GM12878 (cell line): Measurements from ENCODE around the gene LYSMD1. TPM values are rescaled to one million over a fixed set of nuclear protein-coding genes. Genes with fewer than 3 reads are reported as not detected.

Experiments
- ATAC-seq: fragments of 200-7000 bp; cut with Tn5 transposase; 3 replicates; pipeline ENCODE4 v1.9.1; 2020; ENCODE audit warnings: mild to moderate bottlenecking, moderate library complexity
- BruUV-seq: library from RNA; stranded (reverse); fragments of 400-500 nt; replicated peaks from 2 replicates; lab custom pipeline; 2021; lab: Mats Ljungman, UMichigan
- CTCF ChIA-PET: fragments of 300-600 bp; sonication (Branson Sonifier 250); formaldehyde crosslinking; extraction: SDS; loops from one replicate; lab custom pipeline; 2021; ENCODE audit warnings: inconsistent platforms; lab: Yijun Ruan, JAX
- POLR2A ChIA-PET: fragments of 350-600 bp; formaldehyde crosslinking; extraction: SDS; loops from one replicate; lab custom pipeline; 2021; ENCODE audit warnings: inconsistent platforms; lab: Charles Lee
- RAD21 ChIA-PET: fragments of 300-600 bp; sonication (Branson Sonifier 250); formaldehyde crosslinking; loops from one replicate; lab custom pipeline; 2023; ENCODE audit warnings: antibody characterized with exemption; ENCODE audit not compliant: unreplicated experiment; lab: Charles Lee
- SMC1A ChIA-PET: fragments of 300-600 bp; sonication (Branson Sonifier 250); formaldehyde crosslinking; loops from one replicate; lab custom pipeline; 2023; ENCODE audit not compliant: unreplicated experiment, uncharacterized antibody; lab: Charles Lee
- DNase-seq: peaks from one replicate; pipeline ENCODE4 v3.0.0-alpha.2; 2011; ENCODE audit warnings: low read depth, low spot score
- FAIRE-seq: peaks from 3 replicates; lab custom pipeline; 2011; peaks lifted over from hg19 to GRCh38; lab: Jason Lieb, UNC
- H2AFZ ChIP-seq: 2 replicates; pipeline ENCODE4 v1.6.0; 2011; ENCODE audit warnings: low read depth, low read length, control low read depth; ENCODE audit not compliant: control insufficient read depth
- H3K27ac ChIP-seq: 2 replicates; pipeline ENCODE4 v1.5.1; 2011; ENCODE audit warnings: control low read depth; ENCODE audit not compliant: control insufficient read depth, insufficient read depth
- H3K27me3 ChIP-seq, 2 experiments: replicated peaks in 1 of 2; 2 replicates each; pipeline versions ENCODE4 v1.6.0 to v1.6.1; 2011; ENCODE audit warnings: low read length in 1 of 2; ENCODE audit not compliant: control insufficient read depth in 2 of 2, insufficient read depth in 2 of 2
- H3K36me3 ChIP-seq, 2 experiments: 2 replicates each; pipeline ENCODE4 v1.5.1; 2011; ENCODE audit warnings: low read length in 1 of 2; ENCODE audit not compliant: control insufficient read depth in 2 of 2, insufficient read depth in 2 of 2
- H3K4me1 ChIP-seq: 2 replicates; pipeline ENCODE4 v1.6.1; 2011; ENCODE audit warnings: mild to moderate bottlenecking, low read length, moderate library complexity, mixed read lengths; ENCODE audit not compliant: control insufficient read depth, insufficient read depth
- H3K4me2 ChIP-seq: 2 replicates; pipeline ENCODE4 v1.6.0; 2011; ENCODE audit warnings: control low read depth; ENCODE audit not compliant: control insufficient read depth, insufficient read depth
- H3K4me3 ChIP-seq: fragments of 200-600 bp; sonication (generic); 2 replicates; pipeline ENCODE4 v1.5.1; 2016
- H3K79me2 ChIP-seq: 2 replicates; pipeline ENCODE4 v1.6.0; 2011; ENCODE audit warnings: low read length; ENCODE audit not compliant: control insufficient read depth, insufficient read depth
- H3K9ac ChIP-seq: 2 replicates; pipeline ENCODE4 v1.8.0; 2011; ENCODE audit warnings: low read length, control low read depth, mixed read lengths; ENCODE audit not compliant: control insufficient read depth, insufficient read depth
- H3K9me3 ChIP-seq: replicated peaks from 3 replicates; pipeline ENCODE4 v1.5.1; 2011; ENCODE audit warnings: mild to moderate bottlenecking, low read length; ENCODE audit not compliant: control insufficient read depth, insufficient read depth
- H4K20me1 ChIP-seq: 2 replicates; pipeline ENCODE4 v1.6.0; 2011; ENCODE audit not compliant: control insufficient read depth, insufficient read depth
- BRCA1 ChIP-seq: IDR thresholded peaks from 2 replicates; pipeline ENCODE4 v1.6.1; 2011; ENCODE audit warnings: low read depth, low read length, improper control_type of control experiment
- CEBPB ChIP-seq, 2 experiments: fragments of 150-350 bp in 1 of 2; IDR thresholded peaks; 2 replicates each; pipeline ENCODE4 v1.6.1; 2012 to 2014; ENCODE audit warnings: low read depth in 2 of 2, low read length in 2 of 2, borderline replicate concordance in 1 of 2, inconsistent platforms in 1 of 2
- EZH2 ChIP-seq: IDR thresholded peaks from 2 replicates; pipeline ENCODE4 v1.6.1; 2012; ENCODE audit warnings: low read depth, mild to moderate bottlenecking, control low read depth, inconsistent platforms, low read length, borderline replicate concordance; ENCODE audit not compliant: control insufficient read depth
- FOS ChIP-seq: IDR thresholded peaks from 3 replicates; pipeline ENCODE4 v1.6.1; 2011; ENCODE audit warnings: borderline replicate concordance; ENCODE audit not compliant: insufficient read length; ENCODE audit errors: extremely low read depth
- HDGF ChIP-seq: fragments of 450-650 bp; IDR thresholded peaks from 2 replicates; pipeline ENCODE4 v1.6.1; 2016; ENCODE audit warnings: antibody characterized with exemption
- IRF4 ChIP-seq: IDR thresholded peaks from 2 replicates; pipeline ENCODE4 v1.6.1; 2011; ENCODE audit warnings: low read depth, low read length
- MTA2 ChIP-seq: fragments of 450-650 bp; IDR thresholded peaks from 2 replicates; pipeline ENCODE4 v1.6.1; 2016; ENCODE audit warnings: low read depth, mild to moderate bottlenecking, moderate library complexity
- NR2C2 ChIP-seq: IDR thresholded peaks from 2 replicates; pipeline ENCODE4 v1.6.1; 2011; ENCODE audit warnings: borderline replicate concordance, low read depth; ENCODE audit not compliant: control insufficient read depth, insufficient read length
- POLR2A ChIP-seq: IDR thresholded peaks from 2 replicates; pipeline ENCODE4 v1.6.1; 2011; ENCODE audit warnings: low read depth, mild to moderate bottlenecking, low read length
- RELA ChIP-seq: fragments of 450-650 bp; IDR thresholded peaks from 2 replicates; pipeline ENCODE4 v1.8.0; 2014; ENCODE audit warnings: borderline replicate concordance; ENCODE audit not compliant: partially characterized antibody
- SUPT20H ChIP-seq: IDR thresholded peaks from 2 replicates; pipeline ENCODE4 v1.6.1; 2011; ENCODE audit warnings: low read depth, mild to moderate bottlenecking, low read length, moderate library complexity, borderline replicate concordance; ENCODE audit not compliant: control insufficient read depth
- SUZ12 ChIP-seq: fragments of 200-600 bp; sonication (generic); IDR thresholded peaks from one replicate; pipeline ENCODE4 v1.6.1; 2018; ENCODE audit warnings: antibody characterized with exemption, mild to moderate bottlenecking; ENCODE audit not compliant: unreplicated experiment
- ZZZ3 ChIP-seq: IDR thresholded peaks from 2 replicates; pipeline ENCODE4 v1.6.1; 2011; ENCODE audit warnings: low read depth; ENCODE audit not compliant: control insufficient read depth, insufficient read length
- WGBS: methylation state at CpG from one replicate; pipeline ENCODE4 v1.1.6; 2016; ENCODE audit warnings: low lambda C conversion rate; ENCODE audit not compliant: insufficient replicate concordance, insufficient coverage; ENCODE audit errors: missing lambda C conversion rate; 5-methylcytosine and 5-hydroxymethylcytosine counted together
- in situ Hi-C: fragments of 300-500 bp; cut with MboI; formaldehyde crosslinking; loops from 9 replicates; pipeline ENCODE4 v1.14.3; 2018; ENCODE audit warnings: mixed read lengths
- intact Hi-C: fragments of 100-400 bp; cut with micrococcal nuclease; formaldehyde crosslinking; loops from one replicate; pipeline ENCODE4 v1.14.2; 2022; ENCODE audit not compliant: unreplicated experiment
- polyA plus RNA-seq, 11 experiments: library from polyadenylated mRNA; depleted of rRNA in 4 of 11; unstranded in 6 of 11; stranded (reverse) in 5 of 11; fragments of >200 nt; fragmentation: Nextera tagmentation in 4 of 11; fragmentation: Illumina TruSeq in 1 of 11; extraction: Ambion mirVana in 4 of 11; extraction: Trizol in 1 of 11; gene quantifications; 1 replicate in 1 of 11; 2 replicates in 10 of 11; pipeline versions ENCODE4 v1.2.1 to v1.2.3, GENCODE V29; 2011 to 2016; ENCODE audit warnings: inconsistent platforms in 2 of 11, missing spikeins in 2 of 11, low read depth in 1 of 11
- total RNA-seq, 4 experiments: library from RNA; depleted of rRNA in 3 of 4; stranded (reverse); fragments of >200 nt in 3 of 4; fragmentation: Illumina TruSeq in 1 of 4; extraction: Trizol in 1 of 4; gene quantifications; 2 replicates each; pipeline versions ENCODE4 v1.2.1 to v1.2.3, GENCODE V29; 2013 to 2021
- TF ChIP-seq, protein P1 (sequence below): IDR thresholded peaks from 2 replicates; pipeline ENCODE4 v1.6.1; 2012; ENCODE audit warnings: low read length, inconsistent platforms
- TF ChIP-seq, protein P2 (sequence below): fragments of 150-350 bp; IDR thresholded peaks from 2 replicates; pipeline ENCODE4 v1.6.1; 2016; ENCODE audit warnings: low read depth, low read length
- TF ChIP-seq, protein P3 (sequence below): IDR thresholded peaks from 2 replicates; pipeline ENCODE4 v1.6.1; 2012; ENCODE audit warnings: low read depth, low read length, improper control_type of control experiment

LYSMD1 gene
- total and polyA plus RNA-seq, 10 of the 15 experiments (the other 5 are each of a cell fraction or from before 2014, with no cell fraction given), result 0.80 to 10.4 (median 6.5) TPM

DNA sequence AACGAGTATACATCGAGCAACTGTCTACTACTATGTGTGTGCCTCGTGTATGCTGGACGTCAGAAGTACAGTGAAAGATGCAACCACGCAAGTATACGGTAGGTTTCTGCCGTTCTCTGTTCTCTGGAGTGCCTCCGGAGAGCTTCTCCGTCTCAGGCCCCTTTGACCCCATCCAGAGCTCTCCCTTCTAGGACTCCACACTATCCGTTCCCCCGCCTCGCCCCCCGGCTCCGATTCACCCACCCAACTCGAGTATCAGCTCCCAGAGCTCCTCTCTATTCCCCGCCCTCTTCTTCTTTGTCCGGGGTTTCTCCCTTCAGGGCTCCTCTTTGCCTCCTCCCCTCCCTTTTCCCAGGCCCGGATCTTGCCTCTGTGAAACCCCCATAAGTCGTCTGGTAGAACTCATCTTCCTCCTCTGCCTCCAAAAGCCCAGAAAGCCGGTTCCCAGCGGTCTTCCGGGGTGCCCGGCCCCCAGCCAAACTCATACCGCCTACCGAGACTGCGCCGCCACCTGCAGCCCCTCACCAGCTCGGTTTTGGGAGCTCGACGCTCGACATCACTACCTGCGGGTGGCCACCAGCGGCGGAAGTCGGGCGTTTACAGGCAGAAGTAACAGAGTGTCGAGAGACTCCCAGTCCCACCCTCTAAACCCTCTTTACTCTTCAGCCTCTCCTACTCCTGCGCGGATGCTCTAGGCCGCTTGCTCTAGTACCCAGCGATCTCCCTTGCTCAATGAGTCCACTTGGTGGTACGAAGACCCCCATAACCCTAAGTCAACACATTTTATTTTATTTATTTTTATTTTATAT is 24.1 kb upstream of the LYSMD1 start, which contains the start of gene VPS72:
Gene VPS72 (minus strand): TSS at position 561 of the 809 bp plus-strand sequence. CDS start 76 bp downstream, at position 485.
- POLR2A ChIA-PET, result interaction anchor here (0.7 to 2.6 kb wide), 17 partner anchors 9 to 210 kb away, joined by 3 to 16 read pairs (median 3); partner anchors contain the start of genes LYSMD1, MLLT11, PI4KB and PIP5K1A
- peak within 1 kb of the TSS; percentile 91 for H3K4me2 ChIP-seq
- peaks cover 24% of the 10 kb centered on the region for H3K79me2 ChIP-seq
- no peaks in the 10 kb centered on the region for H4K20me1 ChIP-seq
- peak; percentile 38 for FAIRE-seq
- under 1% methylated on average over 37 of the region's 42 CpGs for WGBS
- peak within 1 kb of the TSS; percentile 82 for H2AFZ ChIP-seq
- in situ Hi-C loops, result loop anchor here (5.0 kb wide), 1 partner anchor 152 kb away; no protein-coding TSS in a partner anchor
- H3K36me3 ChIP-seq, result peaks cover 0 to 6% of the 10 kb centered on the region in 2 experiments; a peak in 2 of 4 replicates
- H3K4me1 ChIP-seq, result peaks cover 4% of the 10 kb centered on the region; the same call in 1 of the 2 replicates
- peak; percentile 72 for DNase-seq
- H3K27ac ChIP-seq, result peak within 1 kb of the TSS; percentile 87
- peak within 1 kb of the TSS; percentile 86 for H3K9ac ChIP-seq
- H3K9me3 ChIP-seq, result no peaks in the 10 kb centered on the region
- no TSS peak for BruUV-seq
- intact Hi-C loops, result loop anchor here (2.0 kb wide), 1 partner anchor 91 kb away; no protein-coding TSS in a partner anchor
- SMC1A ChIA-PET, result interaction anchor here (0.6 to 3.2 kb wide), 8 partner anchors 24 to 92 kb away, joined by 3 to 12 read pairs (median 4); partner anchors contain the start of genes LYSMD1, SCNM1, TNFAIP8L2 and ZNF687
- RAD21 ChIA-PET, result interaction anchor here (0.9 to 2.7 kb wide), 12 partner anchors 11 to 209 kb away, joined by 3 to 20 read pairs (median 5); partner anchors contain the start of genes MINDY1, PI4KB, PSMB4 and PSMD4
- no peaks in the 10 kb centered on the region for H3K27me3 ChIP-seq
- ATAC-seq, result peak; percentile 92
- peak within 1 kb of the TSS; percentile 76 for H3K4me3 ChIP-seq
- CTCF ChIA-PET, result interaction anchor here (0.6 to 4.2 kb wide), 12 partner anchors 15 to 649 kb away, joined by 3 to 38 read pairs (median 4); partner anchors contain the start of genes LYSMD1, PSMD4, SCNM1 and TNFAIP8L2
- TF ChIP-seq SUZ12, result no peak
- TF ChIP-seq FOS, result no peak
- TF ChIP-seq MTA2, result no peak
- TF ChIP-seq ZZZ3, result no peak
- TF ChIP-seq, protein P1, sequence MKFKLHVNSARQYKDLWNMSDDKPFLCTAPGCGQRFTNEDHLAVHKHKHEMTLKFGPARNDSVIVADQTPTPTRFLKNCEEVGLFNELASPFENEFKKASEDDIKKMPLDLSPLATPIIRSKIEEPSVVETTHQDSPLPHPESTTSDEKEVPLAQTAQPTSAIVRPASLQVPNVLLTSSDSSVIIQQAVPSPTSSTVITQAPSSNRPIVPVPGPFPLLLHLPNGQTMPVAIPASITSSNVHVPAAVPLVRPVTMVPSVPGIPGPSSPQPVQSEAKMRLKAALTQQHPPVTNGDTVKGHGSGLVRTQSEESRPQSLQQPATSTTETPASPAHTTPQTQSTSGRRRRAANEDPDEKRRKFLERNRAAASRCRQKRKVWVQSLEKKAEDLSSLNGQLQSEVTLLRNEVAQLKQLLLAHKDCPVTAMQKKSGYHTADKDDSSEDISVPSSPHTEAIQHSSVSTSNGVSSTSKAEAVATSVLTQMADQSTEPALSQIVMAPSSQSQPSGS, result no peak
- peak; percentile 89 for TF ChIP-seq IRF4
- no peak for TF ChIP-seq EZH2
- TF ChIP-seq HDGF, result peak; percentile 37; the same call in 1 of the 2 replicates
- TF ChIP-seq, protein P2, sequence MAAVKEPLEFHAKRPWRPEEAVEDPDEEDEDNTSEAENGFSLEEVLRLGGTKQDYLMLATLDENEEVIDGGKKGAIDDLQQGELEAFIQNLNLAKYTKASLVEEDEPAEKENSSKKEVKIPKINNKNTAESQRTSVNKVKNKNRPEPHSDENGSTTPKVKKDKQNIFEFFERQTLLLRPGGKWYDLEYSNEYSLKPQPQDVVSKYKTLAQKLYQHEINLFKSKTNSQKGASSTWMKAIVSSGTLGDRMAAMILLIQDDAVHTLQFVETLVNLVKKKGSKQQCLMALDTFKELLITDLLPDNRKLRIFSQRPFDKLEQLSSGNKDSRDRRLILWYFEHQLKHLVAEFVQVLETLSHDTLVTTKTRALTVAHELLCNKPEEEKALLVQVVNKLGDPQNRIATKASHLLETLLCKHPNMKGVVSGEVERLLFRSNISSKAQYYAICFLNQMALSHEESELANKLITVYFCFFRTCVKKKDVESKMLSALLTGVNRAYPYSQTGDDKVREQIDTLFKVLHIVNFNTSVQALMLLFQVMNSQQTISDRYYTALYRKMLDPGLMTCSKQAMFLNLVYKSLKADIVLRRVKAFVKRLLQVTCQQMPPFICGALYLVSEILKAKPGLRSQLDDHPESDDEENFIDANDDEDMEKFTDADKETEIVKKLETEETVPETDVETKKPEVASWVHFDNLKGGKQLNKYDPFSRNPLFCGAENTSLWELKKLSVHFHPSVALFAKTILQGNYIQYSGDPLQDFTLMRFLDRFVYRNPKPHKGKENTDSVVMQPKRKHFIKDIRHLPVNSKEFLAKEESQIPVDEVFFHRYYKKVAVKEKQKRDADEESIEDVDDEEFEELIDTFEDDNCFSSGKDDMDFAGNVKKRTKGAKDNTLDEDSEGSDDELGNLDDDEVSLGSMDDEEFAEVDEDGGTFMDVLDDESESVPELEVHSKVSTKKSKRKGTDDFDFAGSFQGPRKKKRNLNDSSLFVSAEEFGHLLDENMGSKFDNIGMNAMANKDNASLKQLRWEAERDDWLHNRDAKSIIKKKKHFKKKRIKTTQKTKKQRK, result peak; percentile 74
- no peak for TF ChIP-seq SUPT20H
- TF ChIP-seq POLR2A, result peak; percentile 92
- TF ChIP-seq, protein P3, sequence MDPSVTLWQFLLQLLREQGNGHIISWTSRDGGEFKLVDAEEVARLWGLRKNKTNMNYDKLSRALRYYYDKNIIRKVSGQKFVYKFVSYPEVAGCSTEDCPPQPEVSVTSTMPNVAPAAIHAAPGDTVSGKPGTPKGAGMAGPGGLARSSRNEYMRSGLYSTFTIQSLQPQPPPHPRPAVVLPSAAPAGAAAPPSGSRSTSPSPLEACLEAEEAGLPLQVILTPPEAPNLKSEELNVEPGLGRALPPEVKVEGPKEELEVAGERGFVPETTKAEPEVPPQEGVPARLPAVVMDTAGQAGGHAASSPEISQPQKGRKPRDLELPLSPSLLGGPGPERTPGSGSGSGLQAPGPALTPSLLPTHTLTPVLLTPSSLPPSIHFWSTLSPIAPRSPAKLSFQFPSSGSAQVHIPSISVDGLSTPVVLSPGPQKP, result peak; percentile 96
- TF ChIP-seq BRCA1, result no peak
- TF ChIP-seq NR2C2, result peak; percentile 96
- peak; percentile 92 for TF ChIP-seq RELA
- TF ChIP-seq CEBPB (IDR thresholded peaks at IDR 0.05; ENCODE audit: borderline replicate concordance in 1 of 2, low read depth in 2 of 2, low read length in 2 of 2), result peak in 1 of 2 experiments; percentile 24; a peak in 1 of 4 replicates
